Bronchial epithelial cell (primary cell): ENCODE data around the gene CDRT4. TPM values are rescaled to one million over a fixed set of nuclear protein-coding genes. Genes with fewer than 3 reads are reported as not detected.
A peak's percentile ranks its signal among the peaks of the same experiment; 100 is the strongest.
"Not testable (repeated sequence)": the region's sequence is repeated elsewhere in the genome, so short reads cannot be mapped to it uniquely, and the experiment has no call there.

Source experiments
- DNase-seq: peaks from one replicate; pipeline ENCODE4 v3.0.0-alpha.2; 2010; ENCODE audit warnings: low read depth
- FAIRE-seq: peaks from 2 replicates; lab custom pipeline; 2011; peaks lifted over from hg19 to GRCh38; lab: Jason Lieb, UNC
- H3K27me3 ChIP-seq: 2 replicates; pipeline ENCODE4 v1.5.1; 2011; ENCODE audit warnings: low read length; ENCODE audit not compliant: control insufficient read depth, insufficient read depth
- H3K36me3 ChIP-seq: 2 replicates; pipeline ENCODE4 v1.5.1; 2011; ENCODE audit warnings: low read length; ENCODE audit not compliant: control insufficient read depth, insufficient read depth
- H3K4me3 ChIP-seq: 2 replicates; pipeline ENCODE4 v1.5.1; 2011; ENCODE audit warnings: mild to moderate bottlenecking, low read depth, low read length, control low read depth
- total RNA-seq: library from RNA; depleted of rRNA; stranded (reverse); fragments of >200 nt; gene quantifications from 2 replicates; pipeline ENCODE4 v1.2.1, GENCODE V29; 2014
- TF ChIP-seq, protein P1 (sequence below): IDR thresholded peaks from 2 replicates; pipeline ENCODE4 v1.5.1; 2011; ENCODE audit warnings: mild to moderate bottlenecking, moderate library complexity, low read length, control low read depth, inconsistent platforms; ENCODE audit not compliant: insufficient read depth, severe bottlenecking

Gene CDRT4
- total RNA-seq, 1 donor from 2014 or later, result 1.1 TPM

DNA sequence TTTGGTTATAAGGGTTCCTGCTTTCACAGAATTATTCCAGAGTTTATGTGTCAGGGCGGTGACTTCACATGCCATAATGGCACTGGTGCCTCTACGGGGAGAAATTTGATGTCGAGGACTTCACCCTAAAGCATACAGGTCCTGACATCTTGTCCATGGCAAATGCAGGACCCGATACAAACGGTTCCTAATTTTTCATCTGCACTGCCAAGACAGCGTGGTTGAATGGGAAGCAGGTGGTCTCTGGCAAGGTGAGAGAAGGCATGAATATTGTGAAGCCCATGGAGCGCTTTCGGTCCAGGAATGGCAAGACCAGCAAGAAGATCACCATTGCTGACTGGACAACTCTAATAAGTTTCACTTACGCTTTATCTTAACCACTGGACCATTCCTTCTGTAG lies 39.6 kb upstream of the CDRT4 start:
- FAIRE-seq (no peak), DNase-seq (no peak)
- Histone ChIP-seq H3K4me3 (no peak overlapping the region), H3K36me3 (no peaks in the 10 kb centered on the region), H3K27me3 (no peaks in the 10 kb centered on the region)
- TF ChIP-seq, protein P1, sequence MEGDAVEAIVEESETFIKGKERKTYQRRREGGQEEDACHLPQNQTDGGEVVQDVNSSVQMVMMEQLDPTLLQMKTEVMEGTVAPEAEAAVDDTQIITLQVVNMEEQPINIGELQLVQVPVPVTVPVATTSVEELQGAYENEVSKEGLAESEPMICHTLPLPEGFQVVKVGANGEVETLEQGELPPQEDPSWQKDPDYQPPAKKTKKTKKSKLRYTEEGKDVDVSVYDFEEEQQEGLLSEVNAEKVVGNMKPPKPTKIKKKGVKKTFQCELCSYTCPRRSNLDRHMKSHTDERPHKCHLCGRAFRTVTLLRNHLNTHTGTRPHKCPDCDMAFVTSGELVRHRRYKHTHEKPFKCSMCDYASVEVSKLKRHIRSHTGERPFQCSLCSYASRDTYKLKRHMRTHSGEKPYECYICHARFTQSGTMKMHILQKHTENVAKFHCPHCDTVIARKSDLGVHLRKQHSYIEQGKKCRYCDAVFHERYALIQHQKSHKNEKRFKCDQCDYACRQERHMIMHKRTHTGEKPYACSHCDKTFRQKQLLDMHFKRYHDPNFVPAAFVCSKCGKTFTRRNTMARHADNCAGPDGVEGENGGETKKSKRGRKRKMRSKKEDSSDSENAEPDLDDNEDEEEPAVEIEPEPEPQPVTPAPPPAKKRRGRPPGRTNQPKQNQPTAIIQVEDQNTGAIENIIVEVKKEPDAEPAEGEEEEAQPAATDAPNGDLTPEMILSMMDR, result no peak

DNA sequence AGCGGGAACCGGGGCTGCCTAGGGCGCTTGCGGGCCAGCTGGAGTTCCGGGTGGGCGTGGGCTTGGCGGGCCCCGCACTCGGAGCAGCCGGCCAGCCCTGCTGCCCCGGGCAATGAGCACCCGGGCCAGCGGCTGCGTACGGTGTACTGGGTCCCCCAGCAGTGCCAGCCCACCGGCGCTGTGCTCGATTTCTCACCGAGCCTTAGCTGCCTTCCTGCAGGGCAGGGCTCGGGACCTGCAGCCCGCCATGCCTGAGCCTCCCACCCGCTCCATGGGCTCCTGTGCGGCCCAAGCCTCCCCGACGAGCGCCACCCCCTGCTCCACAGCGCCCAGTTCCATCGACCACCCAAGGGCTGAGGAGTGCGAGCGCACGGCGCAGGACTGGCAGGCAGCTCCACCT lies 38.3 kb upstream of the CDRT4 start:
- H3K4me3 ChIP-seq, H3K36me3 ChIP-seq, H3K27me3 ChIP-seq, FAIRE-seq, DNase-seq: not testable (repeated sequence)

DNA sequence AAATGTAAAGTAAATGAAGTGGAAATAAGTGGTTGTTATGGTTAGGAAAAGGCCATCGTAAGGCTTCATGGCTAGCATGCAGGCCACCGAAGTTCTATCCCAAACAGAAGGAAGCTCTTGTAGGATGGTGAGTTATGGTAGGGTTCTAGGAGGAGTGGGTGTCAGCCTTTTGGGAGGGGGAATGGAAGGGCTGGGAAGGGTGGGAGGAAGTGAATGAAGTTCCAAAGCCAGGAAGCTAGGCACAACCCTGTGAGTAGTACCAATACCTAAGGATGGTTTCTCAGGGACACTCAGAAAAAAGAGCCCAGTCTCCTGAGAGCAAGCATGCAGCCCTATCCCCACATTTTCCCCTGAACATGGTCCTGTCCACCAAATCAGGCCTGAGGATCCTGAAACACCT lies 36.3 kb upstream of the CDRT4 start:
- DNase-seq, result no peak
- peaks cover 4% of the 10 kb centered on the region for H3K36me3 ChIP-seq
- no peak for FAIRE-seq
- no peak overlapping the region for H3K4me3 ChIP-seq
- no peaks in the 10 kb centered on the region for H3K27me3 ChIP-seq
- TF ChIP-seq, protein P1, result no peak

DNA sequence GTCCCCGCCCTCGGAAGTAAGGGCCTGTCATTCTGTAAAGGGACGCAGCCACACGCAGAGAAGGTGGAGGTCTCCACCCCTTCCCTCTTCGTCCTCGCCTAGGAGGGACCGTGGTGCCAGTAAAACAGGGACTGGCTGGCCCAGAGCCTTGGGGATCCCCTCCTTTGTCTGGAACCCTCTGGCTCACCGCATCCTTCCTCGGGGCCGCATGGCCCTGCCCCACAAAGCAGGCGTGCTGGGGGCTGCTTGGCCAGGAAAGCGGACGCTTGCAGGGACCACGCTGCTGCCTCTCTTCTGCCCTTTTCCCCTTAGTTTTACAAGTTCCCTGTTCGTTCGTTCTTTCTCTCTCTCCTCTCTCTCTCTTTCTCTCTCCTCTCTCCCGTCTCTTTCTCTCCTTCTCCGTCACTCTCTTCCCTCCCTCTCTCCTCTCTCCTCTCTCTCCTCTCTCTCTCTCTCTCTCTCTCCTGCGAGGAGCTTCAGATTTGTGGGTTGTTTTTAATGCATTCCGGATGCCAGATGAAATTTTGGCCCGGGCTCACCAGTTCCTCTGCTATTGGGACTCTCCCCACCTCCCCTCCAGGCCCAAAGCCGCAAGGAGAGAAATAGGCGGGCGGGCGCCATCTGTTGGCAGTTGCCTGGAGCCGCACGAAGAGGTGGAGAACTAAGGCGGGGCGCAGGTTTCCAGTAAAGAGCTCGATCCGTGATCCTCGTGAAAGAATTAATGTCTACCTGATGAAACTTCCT lies 35.1 kb upstream of the CDRT4 start:
- TF ChIP-seq, protein P1, result peak; percentile 85
- FAIRE-seq (no peak), DNase-seq (peak; percentile 17)

DNA sequence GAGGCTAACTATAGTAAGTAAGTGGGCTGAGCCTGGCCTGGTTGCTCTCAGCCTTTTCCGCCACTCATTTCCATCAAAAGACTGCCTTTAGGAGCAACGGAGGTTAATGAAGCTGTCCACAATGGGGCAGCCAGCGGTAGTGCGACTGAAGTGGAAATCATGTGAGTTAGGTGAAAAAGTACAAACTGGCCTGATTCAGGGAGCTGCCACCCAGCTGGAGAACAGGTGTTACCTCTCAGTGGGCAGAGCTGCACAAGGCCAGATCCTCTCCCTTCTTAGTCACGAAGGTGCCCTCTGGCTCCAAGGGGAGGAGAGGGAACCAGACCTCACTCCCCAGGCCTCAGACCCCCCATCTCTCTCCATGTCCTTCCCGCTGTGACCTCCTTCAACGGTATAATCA lies 34.4 kb upstream of the CDRT4 start:
- FAIRE-seq (no peak), DNase-seq (no peak)
- TF ChIP-seq, protein P1, result no peak
- Histone ChIP-seq H3K27me3 (no peaks in the 10 kb centered on the region), H3K4me3 (no peak overlapping the region), H3K36me3 (peaks cover 4% of the 10 kb centered on the region)

More for the DNA sequence above, 35.1 kb upstream of the CDRT4 start:
- no peak overlapping the region for H3K4me3 ChIP-seq
- peaks cover 4% of the 10 kb centered on the region for H3K36me3 ChIP-seq
- H3K27me3 ChIP-seq, result no peaks in the 10 kb centered on the region

DNA sequence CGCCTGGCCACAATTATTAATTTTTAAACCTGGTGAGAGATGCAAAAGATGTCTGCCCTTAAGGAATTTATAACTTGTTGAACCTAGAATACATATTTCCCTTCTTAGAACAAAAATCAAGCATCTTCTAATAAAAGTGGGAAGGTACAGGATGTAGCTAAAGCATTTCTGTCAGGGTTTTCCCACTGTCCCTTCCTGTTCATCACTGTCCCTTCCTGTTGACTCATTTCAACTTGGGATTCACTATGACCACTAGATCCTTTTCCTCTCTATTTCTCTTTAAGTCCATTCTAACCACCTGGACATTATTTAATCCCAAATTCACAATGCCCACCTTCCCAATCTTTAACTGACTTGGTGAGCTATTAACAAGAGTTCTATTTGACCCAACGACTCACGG lies 33.9 kb upstream of the CDRT4 start:
- FAIRE-seq (no peak), DNase-seq (no peak)
- TF ChIP-seq, protein P1, result no peak
- no peaks in the 10 kb centered on the region for H3K27me3 ChIP-seq
- H3K36me3 ChIP-seq, result peaks cover 4% of the 10 kb centered on the region
- H3K4me3 ChIP-seq, result no peak overlapping the region
